Measurements from ENCODE around the gene ITPK1.

Gene ITPK1

GRCh38 chr14:92888896-92889295 is 226.8 kb downstream of the ITPK1 start:
- DNase-seq (ENCODE audit: low spot score), result no peak

GRCh38 chr14:92887157-92887556 is 228.6 kb downstream of the ITPK1 start:
- DNase-seq (ENCODE audit: low spot score), result no peak
